Heart left ventricle (tissue), 13 donors: Measurements from ENCODE around the gene RFX6.

Source experiments
- CTCF ChIP-seq, 12 donors: fragments of 200-600 bp; sonication (generic) in 4 of 12; IDR thresholded peaks; one replicate each; pipeline versions ENCODE4 v1.5.0 to v1.8.0; 2018 to 2022; ENCODE audit warnings: antibody characterized with exemption in 12 of 12, mild to moderate bottlenecking in 5 of 12
- POLR2A ChIP-seq, 2 donors: fragments of 450-650 bp; IDR thresholded peaks; one replicate each; pipeline ENCODE4 v1.6.1; 2017; ENCODE audit warnings: antibody characterized with exemption in 2 of 2, mild to moderate bottlenecking in 2 of 2, moderate library complexity in 2 of 2
- donor health status: ischemic (EF 13 %, LVEDD 7.1; RV severe dilation, severe dysfunction).
- donor health status: DM: no; HTN: yes; CAD: no.
- donor health status: DM: no; HTN: no; CAD: no.
- donor health status: ischemic (EF 25% LVEDD 6.9; RV normal size, moderate dysfunction).
- donor health status: ischemic (EF 25% LVEDD 5.7; RV mildly dilated, moderate dysfunction).
- donor health status: ischemic (EF 35%, LVEDD 5.7; RV mildly dilated, moderate dysfunction).
- donor health status: nonischemic (EF 11% LVEDD 7.7; RV severe dilation, severe dysfunction).
- donor health status: DM: yes; HTN: yes; CAD: no.
- donor health status: PGD.
- donor health status: ischemic (EF 29% LVEDD 5.4; RV normal size, mild dysfunction).
- donor health status: nonischemic (EF 23%, LVEDD 6.1; RV moderate dilation, normal function).

- TF ChIP-seq CTCF (IDR thresholded peaks at IDR 0.05) (no peak), POLR2A (IDR thresholded peaks at IDR 0.05) (no peak)
Measured at GRCh38 chr6:116887168-116887567, 10.1 kb downstream of the RFX6 start.
